ENCODE results near the gene MS4A8. TPM values are rescaled to one million over a fixed set of nuclear protein-coding genes. Genes with fewer than 3 reads are reported as not detected.

Gene MS4A8
- total RNA-seq, 1 experiment from 2014 or later = not detected

DNA sequence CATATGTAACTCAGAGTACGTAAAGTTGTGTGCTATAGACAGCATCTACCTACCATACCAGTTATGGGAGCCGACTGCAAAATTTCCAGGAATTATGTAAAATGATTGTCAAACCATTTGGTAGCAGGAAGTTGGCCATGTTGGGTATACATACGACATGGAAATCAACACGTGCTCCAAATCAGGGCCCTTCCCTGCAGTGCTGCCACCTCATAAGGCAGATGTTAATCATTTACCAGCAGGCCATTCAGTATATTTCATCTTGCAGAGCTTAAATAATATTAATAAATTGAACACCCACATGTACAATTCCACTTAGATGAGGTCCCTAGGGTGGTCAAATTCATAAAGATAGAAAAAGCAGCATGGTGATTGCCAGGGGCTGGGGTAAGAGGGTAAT, 34.9 kb downstream of the MS4A8 start:
- no peak overlapping the region for H3K18ac ChIP-seq (ENCODE audit: insufficient read length, low read depth, low read length)
- no peak overlapping the region for H3K4me2 ChIP-seq (ENCODE audit: insufficient read depth, insufficient read length, low read length)
- H3K27ac Mint-ChIP-seq = no peak overlapping the region
- no peaks in the 10 kb centered on the region for H3K79me2 ChIP-seq (ENCODE audit: insufficient read depth, low read length)
- WGBS (ENCODE audit: extremely low coverage, insufficient read length, low lambda C conversion rate) = no CpG with 5 or more reads among the region's 4 CpGs
- no peak for DNase-seq
- H2BK20ac ChIP-seq (ENCODE audit: low read depth, low read length, poor library complexity, severe bottlenecking) = no peak overlapping the region
- H2BK15ac ChIP-seq (ENCODE audit: low read depth, low read length) = no peak overlapping the region
- no peak overlapping the region for H3T11ph ChIP-seq (ENCODE audit: low read length)
- no peak overlapping the region for H3K14ac ChIP-seq (ENCODE audit: insufficient read depth, low read length)
- no peak overlapping the region for H3K23ac ChIP-seq (ENCODE audit: insufficient read length, low read depth, low read length)
- H4K8ac ChIP-seq (replicated peaks; ENCODE audit: insufficient read length, low read depth, low read length) = no peak overlapping the region
- peaks cover 5% of the 10 kb centered on the region for H3K27me3 Mint-ChIP-seq (ENCODE audit: low read depth)
- H3K9ac ChIP-seq (ENCODE audit: extremely low read depth, insufficient read length, low read length) = no peak overlapping the region
- no peaks in the 10 kb centered on the region for H4K20me1 ChIP-seq (ENCODE audit: control insufficient read depth, insufficient read depth, insufficient read length)
- no peaks in the 10 kb centered on the region for H3K79me1 ChIP-seq (ENCODE audit: insufficient read depth, low read depth, low read length, poor library complexity, severe bottlenecking)
- H3K4me1 Mint-ChIP-seq = peaks cover 0 to 3% of the 10 kb centered on the region in 2 experiments; a peak in 2 of 4 replicates
- no peak overlapping the region for H2BK5ac ChIP-seq (ENCODE audit: insufficient read length, low read length)
- H3K56ac ChIP-seq (ENCODE audit: insufficient read length, low read depth, low read length) = no peak overlapping the region
- H4K91ac ChIP-seq (ENCODE audit: insufficient read length, low read depth, low read length) = no peak overlapping the region
- no peak overlapping the region for H3K27ac ChIP-seq (ENCODE audit: insufficient read length, low read depth, low read length)
- no peaks in the 10 kb centered on the region for H3K9me3 Mint-ChIP-seq
- H2AFZ ChIP-seq (ENCODE audit: low read length) = no peak overlapping the region
- H2BK120ac ChIP-seq (ENCODE audit: low read depth, low read length, poor library complexity, severe bottlenecking) = no peak overlapping the region
- TF ChIP-seq, protein P1, sequence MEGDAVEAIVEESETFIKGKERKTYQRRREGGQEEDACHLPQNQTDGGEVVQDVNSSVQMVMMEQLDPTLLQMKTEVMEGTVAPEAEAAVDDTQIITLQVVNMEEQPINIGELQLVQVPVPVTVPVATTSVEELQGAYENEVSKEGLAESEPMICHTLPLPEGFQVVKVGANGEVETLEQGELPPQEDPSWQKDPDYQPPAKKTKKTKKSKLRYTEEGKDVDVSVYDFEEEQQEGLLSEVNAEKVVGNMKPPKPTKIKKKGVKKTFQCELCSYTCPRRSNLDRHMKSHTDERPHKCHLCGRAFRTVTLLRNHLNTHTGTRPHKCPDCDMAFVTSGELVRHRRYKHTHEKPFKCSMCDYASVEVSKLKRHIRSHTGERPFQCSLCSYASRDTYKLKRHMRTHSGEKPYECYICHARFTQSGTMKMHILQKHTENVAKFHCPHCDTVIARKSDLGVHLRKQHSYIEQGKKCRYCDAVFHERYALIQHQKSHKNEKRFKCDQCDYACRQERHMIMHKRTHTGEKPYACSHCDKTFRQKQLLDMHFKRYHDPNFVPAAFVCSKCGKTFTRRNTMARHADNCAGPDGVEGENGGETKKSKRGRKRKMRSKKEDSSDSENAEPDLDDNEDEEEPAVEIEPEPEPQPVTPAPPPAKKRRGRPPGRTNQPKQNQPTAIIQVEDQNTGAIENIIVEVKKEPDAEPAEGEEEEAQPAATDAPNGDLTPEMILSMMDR (conservative IDR thresholded peaks at IDR 0.05) = no peak
- H3K4me3 Mint-ChIP-seq = no peak overlapping the region
- H3K27me3 ChIP-seq (ENCODE audit: insufficient read depth, low read length) = no peaks in the 10 kb centered on the region
- no peaks in the 10 kb centered on the region for H3K4me1 ChIP-seq (ENCODE audit: insufficient read depth, low read length)
- H2BK12ac ChIP-seq (ENCODE audit: insufficient read length, low read depth, low read length) = no peak overlapping the region
- H3K36me3 Mint-ChIP-seq (ENCODE audit: insufficient read depth in 1 of 3, low read depth in 3 of 3) = no peaks in the 10 kb centered on the region
- no peak overlapping the region for H2AK5ac ChIP-seq (ENCODE audit: insufficient read length, low read length)
- H3K4ac ChIP-seq (ENCODE audit: low read depth, low read length) = no peak overlapping the region
- H4K5ac ChIP-seq (ENCODE audit: insufficient read length, low read depth, low read length) = no peak overlapping the region
- no peaks in the 10 kb centered on the region for H3K9me3 ChIP-seq (ENCODE audit: control insufficient read depth, low read depth, low read length)
- no peaks in the 10 kb centered on the region for H3K23me2 ChIP-seq (ENCODE audit: insufficient read length, low read depth, low read length, poor library complexity, severe bottlenecking)
